Kidney (tissue), 14 donors: ENCODE measurements around the gene MDFI. TPM values are rescaled to one million over a fixed set of nuclear protein-coding genes. Genes with fewer than 3 reads are reported as not detected.

ENCODE experiments used
- DNase-seq, 5 donors: peaks; one replicate each; pipeline ENCODE4 v3.0.0-alpha.2; 2013 to 2020
- FAIRE-seq: peaks from 2 replicates; lab custom pipeline; 2012; peaks lifted over from hg19 to GRCh38; lab: Jason Lieb, UNC
- H3K27ac ChIP-seq, 2 donors: one replicate each; pipeline ENCODE4 v1.7.0; 2013; ENCODE audit warnings: low read depth in 2 of 2, low read length in 2 of 2, inconsistent platforms in 1 of 2
- H3K27me3 ChIP-seq: one replicate; pipeline ENCODE4 v1.7.1; 2013; ENCODE audit warnings: low read length, inconsistent platforms; ENCODE audit not compliant: control insufficient read depth, insufficient read depth
- H3K36me3 ChIP-seq, 3 donors: one replicate each; pipeline versions ENCODE4 v1.7.0 to v1.7.1; 2013; ENCODE audit warnings: low read length in 3 of 3, control low read depth in 1 of 3, inconsistent platforms in 1 of 3; ENCODE audit not compliant: insufficient read depth in 3 of 3, control insufficient read depth in 2 of 3
- H3K4me1 ChIP-seq, 3 donors: one replicate each; pipeline versions ENCODE4 v1.7.0 to v1.7.1; 2013; ENCODE audit warnings: low read length in 3 of 3, inconsistent platforms in 1 of 3, low read depth in 1 of 3; ENCODE audit not compliant: control insufficient read depth in 2 of 3, insufficient read depth in 2 of 3
- H3K4me3 ChIP-seq, 3 donors: one replicate each; pipeline versions ENCODE4 v1.7.0 to v1.8.1; 2013; ENCODE audit warnings: low read length in 3 of 3, control low read depth in 1 of 3, inconsistent platforms in 1 of 3
- H3K9ac ChIP-seq, 3 donors: one replicate each; pipeline versions ENCODE4 v1.7.0 to v1.7.1; 2013; ENCODE audit warnings: low read length in 3 of 3, control low read depth in 1 of 3, inconsistent platforms in 1 of 3
- H3K9me3 ChIP-seq, 3 donors: one replicate each; pipeline versions ENCODE4 v1.7.0 to v1.7.1; 2013; ENCODE audit warnings: low read length in 3 of 3, control low read depth in 1 of 3, inconsistent platforms in 1 of 3; ENCODE audit not compliant: control insufficient read depth in 2 of 3, insufficient read depth in 1 of 3
- intact Hi-C: fragments of 100-400 bp; cut with DNase I; formaldehyde crosslinking; loops from one replicate; pipeline ENCODE4 v1.11.1; 2022
- polyA plus RNA-seq: library from polyadenylated mRNA; stranded (reverse); fragments of 350-450 nt; fragmentation: Illumina TruSeq; extraction: RNeasy Lipid Tissue Mini Kit (QIAGEN cat#74804); gene quantifications from one replicate; pipeline ENCODE4 v1.2.3, GENCODE V29; 2014; ENCODE audit warnings: low read depth, low replicate concordance; ENCODE audit not compliant: insufficient read depth
- total RNA-seq: library from RNA; stranded (reverse); fragmentation: NEBNext Ultra II Directional; extraction: Animal tissue kit (Norgen Biotek cat#: 25700); gene quantifications from one replicate; pipeline ENCODE4 v1.2.1, GENCODE V29; 2021
- TF ChIP-seq, protein P1 (sequence below): IDR thresholded peaks from 3 replicates; pipeline ENCODE4 v1.5.1; 2012; ENCODE audit warnings: mild to moderate bottlenecking, moderate library complexity, borderline replicate concordance; ENCODE audit not compliant: insufficient read depth; ENCODE audit errors: extremely low read depth
- donor health status: control.
- donor health status: control.
- donor health status: control.
- donor health status: control.
- donor health status: control.
- donor health status: DM: yes; HTN: yes; CAD: no.
- donor health status: Normal renal cell carcinoma (clear cell type).

The MDFI gene
- total and polyA plus RNA-seq, 2 donors from 2014 or later: 2.3 to 16.9 TPM

DNA sequence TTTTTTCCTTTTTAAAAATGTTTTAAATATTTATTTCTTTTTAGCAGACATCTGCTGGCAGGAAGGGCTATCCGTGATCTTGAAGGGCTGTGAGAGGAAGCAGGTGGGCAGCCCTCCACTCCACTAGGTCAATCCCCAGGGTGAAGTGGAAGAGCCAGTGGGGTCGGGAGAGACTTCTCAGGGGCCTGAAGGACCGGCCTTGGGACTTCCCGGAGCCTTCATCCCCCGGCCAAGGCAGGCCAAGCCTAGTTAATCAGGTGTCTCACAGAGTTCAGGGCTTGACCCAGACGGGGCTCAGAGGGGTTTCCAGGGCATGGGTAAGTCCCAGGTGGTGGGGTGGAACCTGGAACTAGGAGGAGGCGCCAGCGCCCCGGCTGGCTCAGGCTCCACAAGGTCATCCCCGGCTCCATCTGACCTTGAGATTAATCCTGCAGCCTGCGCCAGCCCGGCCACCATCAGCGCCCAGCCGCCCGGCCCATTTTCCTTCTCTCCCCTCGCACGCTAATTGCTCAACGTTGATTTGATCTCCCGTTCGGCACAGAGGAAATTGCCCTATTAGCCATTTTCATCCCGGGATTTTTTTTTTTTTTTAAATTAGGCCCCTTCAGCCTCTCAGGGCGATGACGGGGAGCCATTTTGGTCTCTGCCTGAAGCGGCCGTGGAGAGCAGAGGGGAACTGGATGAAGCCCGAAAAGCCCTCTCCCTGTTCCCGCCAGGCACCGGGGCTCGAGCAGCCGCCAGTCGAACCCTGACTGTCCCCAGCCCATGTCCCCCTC, 44.4 kb downstream of the MDFI start:
- intact Hi-C loops: loop anchor here (5.0 kb wide), 1 partner anchor 80 kb away; no protein-coding TSS in a partner anchor
- TF ChIP-seq, protein P1, sequence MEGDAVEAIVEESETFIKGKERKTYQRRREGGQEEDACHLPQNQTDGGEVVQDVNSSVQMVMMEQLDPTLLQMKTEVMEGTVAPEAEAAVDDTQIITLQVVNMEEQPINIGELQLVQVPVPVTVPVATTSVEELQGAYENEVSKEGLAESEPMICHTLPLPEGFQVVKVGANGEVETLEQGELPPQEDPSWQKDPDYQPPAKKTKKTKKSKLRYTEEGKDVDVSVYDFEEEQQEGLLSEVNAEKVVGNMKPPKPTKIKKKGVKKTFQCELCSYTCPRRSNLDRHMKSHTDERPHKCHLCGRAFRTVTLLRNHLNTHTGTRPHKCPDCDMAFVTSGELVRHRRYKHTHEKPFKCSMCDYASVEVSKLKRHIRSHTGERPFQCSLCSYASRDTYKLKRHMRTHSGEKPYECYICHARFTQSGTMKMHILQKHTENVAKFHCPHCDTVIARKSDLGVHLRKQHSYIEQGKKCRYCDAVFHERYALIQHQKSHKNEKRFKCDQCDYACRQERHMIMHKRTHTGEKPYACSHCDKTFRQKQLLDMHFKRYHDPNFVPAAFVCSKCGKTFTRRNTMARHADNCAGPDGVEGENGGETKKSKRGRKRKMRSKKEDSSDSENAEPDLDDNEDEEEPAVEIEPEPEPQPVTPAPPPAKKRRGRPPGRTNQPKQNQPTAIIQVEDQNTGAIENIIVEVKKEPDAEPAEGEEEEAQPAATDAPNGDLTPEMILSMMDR: no peak
- FAIRE-seq (no peak), DNase-seq (peak in 2 of 5 donors; percentile 69 to 79)
- Histone ChIP-seq H3K27ac (peak overlapping the region; percentile 62 to 83), H3K4me1 (peaks cover 0 to 14% (median 6%) of the 10 kb centered on the region in 3 donors), H3K27me3 (no peaks in the 10 kb centered on the region), H3K36me3 (peaks cover 0 to 14% (median 11%) of the 10 kb centered on the region in 3 donors), H3K4me3 (peak overlapping the region in 1 of 3 donors; percentile 44), H3K9ac (peak overlapping the region in 2 of 3 donors; percentile 59 to 69), H3K9me3 (no peaks in the 10 kb centered on the region)

DNA sequence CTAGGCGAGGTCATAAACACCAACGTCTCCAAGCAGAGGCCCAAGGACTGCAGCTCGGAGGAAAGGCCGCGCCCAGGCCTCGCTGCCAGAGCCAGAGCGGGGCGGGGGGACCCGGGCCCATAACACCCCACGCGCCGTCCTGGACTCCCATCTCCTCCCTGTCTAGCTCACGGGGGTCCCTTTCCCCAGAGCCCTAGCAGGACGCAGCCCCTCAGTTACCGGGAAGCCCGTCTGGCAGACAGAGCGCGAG, 44.9 kb downstream of the MDFI start:
- FAIRE-seq (no peak), DNase-seq (no peak)
- Histone ChIP-seq H3K36me3 (peaks cover 0 to 18% (median 11%) of the 10 kb centered on the region in 3 donors), H3K4me3 (peak overlapping the region in 1 of 3 donors; percentile 44), H3K4me1 (peaks cover 0 to 18% (median 6%) of the 10 kb centered on the region in 3 donors), H3K27ac (peak overlapping the region; percentile 62 to 83), H3K27me3 (no peaks in the 10 kb centered on the region), H3K9ac (peak overlapping the region in 2 of 3 donors; percentile 59 to 69), H3K9me3 (no peaks in the 10 kb centered on the region)
- TF ChIP-seq, protein P1: no peak
- intact Hi-C loops: loop anchor here (5.0 kb wide), 1 partner anchor 81 kb away; no protein-coding TSS in a partner anchor

DNA sequence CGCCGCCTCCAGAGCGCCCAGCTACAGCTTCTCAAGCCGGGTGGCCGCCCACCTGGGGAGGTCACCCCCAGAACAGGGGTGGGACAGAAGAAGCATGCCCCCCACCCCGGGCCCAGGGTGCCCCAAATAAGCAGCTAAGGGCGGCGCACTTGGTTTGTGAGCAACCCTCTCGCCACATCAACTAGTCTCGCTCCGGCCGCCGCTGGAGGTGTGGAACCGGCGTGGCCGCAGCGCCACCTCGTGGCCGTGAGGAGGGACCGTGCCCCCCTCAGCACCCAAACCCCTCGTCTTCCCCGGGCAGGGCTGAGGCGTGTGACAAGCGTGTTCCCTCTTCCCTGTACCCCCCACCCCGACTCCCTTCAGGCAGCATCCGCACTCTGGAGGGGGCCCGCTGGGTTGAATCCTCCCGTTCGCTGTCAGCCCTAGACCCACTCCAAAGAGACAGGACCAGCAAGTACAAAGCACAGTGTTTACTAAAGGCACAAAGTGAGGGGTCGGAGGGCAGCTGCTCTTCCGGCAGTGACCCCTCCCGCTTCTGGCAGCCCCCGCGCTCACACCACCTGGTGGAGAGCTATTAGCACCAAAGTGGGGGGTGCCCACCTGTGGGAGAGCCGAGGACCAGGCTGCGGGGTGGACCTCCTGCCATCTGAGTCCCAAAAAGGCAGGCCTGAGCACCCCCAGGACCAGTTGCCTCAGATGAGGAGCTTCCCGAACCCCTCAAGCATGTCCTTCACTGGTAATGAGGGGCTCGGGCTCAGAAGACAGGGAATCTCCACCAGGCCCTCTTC, 45.4 kb downstream of the MDFI start:
- intact Hi-C loops: loop anchor here (5.0 kb wide), 1 partner anchor 81 kb away; no protein-coding TSS in a partner anchor
- FAIRE-seq (no peak), DNase-seq (peak; percentile 82 to 92 (median 91))
- Histone ChIP-seq H3K9me3 (no peaks in the 10 kb centered on the region), H3K4me1 (peaks cover 0 to 21% (median 6%) of the 10 kb centered on the region in 3 donors), H3K36me3 (peaks cover 0 to 19% (median 11%) of the 10 kb centered on the region in 3 donors), H3K27me3 (no peaks in the 10 kb centered on the region), H3K4me3 (peak overlapping the region in 1 of 3 donors; percentile 44), H3K9ac (peak overlapping the region in 2 of 3 donors; percentile 59 to 69), H3K27ac (peak overlapping the region; percentile 62 to 83)
- TF ChIP-seq, protein P1: peak; percentile 85
